Measurements from ENCODE around the gene GLO1.

Gene GLO1

DNA sequence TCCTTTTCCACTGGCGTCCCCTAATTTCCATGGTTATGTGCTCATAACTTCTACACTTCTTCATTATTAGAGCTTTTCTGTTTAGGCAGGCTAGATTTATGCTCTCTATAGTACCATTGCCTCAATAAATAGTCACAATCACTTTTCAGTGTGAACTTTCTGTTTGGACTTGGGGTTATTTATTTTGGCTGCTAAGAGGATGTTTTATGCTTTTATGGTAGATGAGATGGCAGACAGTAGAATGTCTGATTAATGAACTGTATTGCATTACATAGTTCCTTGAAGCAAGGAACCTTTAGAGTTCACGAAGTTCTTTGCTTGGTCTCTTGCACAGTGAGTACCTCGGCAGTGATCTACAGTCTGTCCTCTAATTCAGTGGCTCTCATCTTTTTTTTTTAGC is 19.1 kb upstream of the GLO1 start:
- H3K4me3 ChIP-seq (ENCODE audit: low read length): no peak overlapping the region
- TF ChIP-seq, protein P1, sequence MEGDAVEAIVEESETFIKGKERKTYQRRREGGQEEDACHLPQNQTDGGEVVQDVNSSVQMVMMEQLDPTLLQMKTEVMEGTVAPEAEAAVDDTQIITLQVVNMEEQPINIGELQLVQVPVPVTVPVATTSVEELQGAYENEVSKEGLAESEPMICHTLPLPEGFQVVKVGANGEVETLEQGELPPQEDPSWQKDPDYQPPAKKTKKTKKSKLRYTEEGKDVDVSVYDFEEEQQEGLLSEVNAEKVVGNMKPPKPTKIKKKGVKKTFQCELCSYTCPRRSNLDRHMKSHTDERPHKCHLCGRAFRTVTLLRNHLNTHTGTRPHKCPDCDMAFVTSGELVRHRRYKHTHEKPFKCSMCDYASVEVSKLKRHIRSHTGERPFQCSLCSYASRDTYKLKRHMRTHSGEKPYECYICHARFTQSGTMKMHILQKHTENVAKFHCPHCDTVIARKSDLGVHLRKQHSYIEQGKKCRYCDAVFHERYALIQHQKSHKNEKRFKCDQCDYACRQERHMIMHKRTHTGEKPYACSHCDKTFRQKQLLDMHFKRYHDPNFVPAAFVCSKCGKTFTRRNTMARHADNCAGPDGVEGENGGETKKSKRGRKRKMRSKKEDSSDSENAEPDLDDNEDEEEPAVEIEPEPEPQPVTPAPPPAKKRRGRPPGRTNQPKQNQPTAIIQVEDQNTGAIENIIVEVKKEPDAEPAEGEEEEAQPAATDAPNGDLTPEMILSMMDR (conservative IDR thresholded peaks at IDR 0.05; ENCODE audit: low read length): no peak

DNA sequence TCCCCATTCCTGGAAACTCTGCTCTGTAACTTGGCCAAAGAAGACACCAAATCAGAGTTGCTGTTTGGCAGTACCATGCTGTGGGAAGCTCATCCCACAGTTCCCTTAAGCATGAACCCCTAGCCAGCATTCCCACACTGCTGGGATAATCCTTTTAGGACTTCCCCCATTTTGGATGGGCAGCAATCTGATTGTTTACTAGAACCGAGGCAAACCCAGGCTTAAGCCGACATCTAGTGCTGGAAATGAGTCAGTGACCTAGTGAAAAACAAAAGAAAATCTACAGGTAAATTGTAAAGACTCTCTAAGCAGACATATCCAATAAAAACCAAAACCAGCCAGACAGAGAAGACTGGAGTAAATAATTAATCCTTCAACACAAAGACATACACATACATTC is 17.4 kb upstream of the GLO1 start:
- no peak overlapping the region for H3K4me3 ChIP-seq (ENCODE audit: low read length)
- DNase-seq (ENCODE audit: low read depth): no peak
- TF ChIP-seq, protein P1 (conservative IDR thresholded peaks at IDR 0.05; ENCODE audit: low read length): no peak

More for the DNA sequence above, 19.1 kb upstream of the GLO1 start:
- DNase-seq (ENCODE audit: low read depth): no peak

DNA sequence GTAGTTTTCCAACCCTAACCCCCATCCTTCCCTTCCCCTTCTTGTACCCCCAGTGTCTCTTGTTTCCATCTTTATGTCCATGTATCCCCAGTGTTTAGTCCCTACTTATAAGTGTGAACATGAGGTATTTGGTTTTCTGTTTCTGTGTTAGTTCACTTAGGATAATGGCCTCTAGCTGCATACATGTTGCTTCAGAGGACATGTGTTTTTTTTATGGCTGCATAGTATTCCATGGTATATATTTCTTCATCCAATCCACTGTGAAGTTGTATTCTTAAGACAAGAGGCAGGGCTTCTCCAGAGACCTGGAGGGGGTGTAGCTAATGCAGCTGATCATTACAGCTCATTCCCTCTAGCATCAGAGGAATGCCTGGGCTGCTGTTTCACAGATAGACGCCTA is 16.4 kb upstream of the GLO1 start:
- TF ChIP-seq, protein P1 (conservative IDR thresholded peaks at IDR 0.05; ENCODE audit: low read length): no peak

DNA sequence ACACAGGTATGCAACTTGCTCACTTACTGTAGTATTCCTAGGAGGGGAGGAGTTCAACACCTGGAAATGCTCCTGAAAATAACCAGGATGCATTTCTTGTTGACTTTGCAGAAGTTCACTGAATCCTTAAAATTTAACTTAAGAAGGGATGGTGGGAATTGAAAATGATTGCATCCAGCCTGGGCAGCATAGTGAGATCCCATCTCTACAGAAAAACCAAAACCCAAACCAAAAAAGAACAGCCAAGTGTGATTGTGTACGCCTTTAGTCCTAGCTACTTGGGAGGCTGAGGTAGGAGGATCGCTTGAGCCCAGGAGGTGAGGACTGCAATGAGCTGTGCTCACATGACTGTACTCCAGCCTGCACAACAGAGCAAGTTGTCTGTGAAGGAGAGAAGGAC is 13.9 kb upstream of the GLO1 start:
- no peak for DNase-seq (ENCODE audit: low read depth)
- TF ChIP-seq, protein P1 (conservative IDR thresholded peaks at IDR 0.05; ENCODE audit: low read length): no peak
- H3K4me3 ChIP-seq (ENCODE audit: low read length): no peak overlapping the region

More for the DNA sequence above, 16.4 kb upstream of the GLO1 start:
- no peak overlapping the region for H3K4me3 ChIP-seq (ENCODE audit: low read length)
- no peak for DNase-seq (ENCODE audit: low read depth)

DNA sequence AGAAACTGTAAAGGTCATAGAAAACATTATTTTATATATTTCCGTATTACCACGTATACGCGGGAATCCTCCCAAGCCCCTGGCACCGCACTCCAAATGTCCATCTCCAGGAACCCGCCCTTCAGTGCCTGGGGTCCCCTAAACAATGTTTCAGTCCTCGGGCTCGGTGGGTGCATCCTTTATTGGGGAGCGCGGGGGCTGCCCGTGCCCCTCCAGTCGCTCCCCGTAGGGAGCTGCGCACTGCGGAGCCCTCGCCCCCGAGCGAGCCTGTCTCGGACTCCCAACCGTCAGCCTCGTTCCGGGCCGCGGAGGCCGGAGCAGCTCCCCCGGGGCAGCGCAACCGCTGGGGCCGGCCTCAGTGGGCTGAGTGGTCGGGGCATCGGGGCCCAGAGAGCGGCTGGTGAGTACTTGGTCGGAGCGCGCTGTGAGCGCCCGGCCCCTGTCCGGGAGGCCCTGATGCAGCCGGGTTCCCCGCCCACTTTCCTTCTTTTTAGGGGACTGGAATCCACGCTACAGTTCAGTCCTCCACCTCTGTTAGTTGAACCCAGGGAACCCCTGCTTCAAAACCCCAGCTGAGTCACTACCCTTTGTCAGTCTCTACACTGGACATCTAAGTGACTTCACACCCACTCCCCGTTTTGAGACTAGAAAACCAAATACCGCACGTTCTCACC is 12.2 kb upstream of the GLO1 start, which contains the start of gene DNAH8:
TSS of gene DNAH8 (plus strand) at position 296 of the 674 bp plus-strand sequence. CDS start 7,499 bp downstream, outside the sequence.
- DNase-seq (ENCODE audit: low read depth): no peak
- H3K4me3 ChIP-seq (ENCODE audit: low read length): peak within 1 kb of the TSS; percentile 22
- TF ChIP-seq, protein P1 (conservative IDR thresholded peaks at IDR 0.05; ENCODE audit: low read length): no peak

DNA sequence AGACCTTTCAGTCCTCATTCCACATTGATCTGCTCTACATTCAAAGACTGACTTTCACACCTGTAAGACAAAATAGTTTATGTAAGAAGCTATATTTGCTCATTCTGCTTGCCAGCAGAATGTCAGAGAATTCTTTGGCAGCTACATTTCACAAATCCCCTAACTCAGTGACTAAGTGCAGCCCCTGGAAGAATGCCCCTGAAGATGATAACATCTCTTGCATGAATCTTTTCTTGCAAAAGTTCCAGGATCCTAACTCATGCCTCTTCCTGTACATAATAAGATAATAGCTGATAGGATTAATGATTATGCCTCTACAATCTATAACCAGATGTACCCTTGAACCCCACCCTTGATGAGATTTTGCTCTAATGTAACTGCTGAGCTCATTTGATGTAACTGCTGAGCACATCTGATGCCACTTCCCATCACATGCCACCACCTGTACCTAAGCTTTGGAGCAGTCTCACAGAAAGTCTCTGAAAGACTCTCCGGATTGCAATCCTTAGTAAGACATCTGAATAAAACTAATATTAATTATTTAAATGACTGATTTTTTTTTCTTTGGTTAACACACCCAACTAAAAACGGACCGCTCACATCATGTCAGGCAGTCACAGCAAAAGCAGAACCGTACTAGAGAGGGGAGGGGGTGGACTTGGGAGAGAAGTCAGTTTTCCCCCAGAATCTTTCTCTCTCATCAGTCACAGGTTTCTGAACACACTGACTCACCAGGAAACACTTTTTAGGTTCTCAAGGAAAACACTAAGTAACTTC is 11.5 kb upstream of the GLO1 start:
- H3K4me3 ChIP-seq (ENCODE audit: low read length): no peak overlapping the region
- TF ChIP-seq, protein P1 (conservative IDR thresholded peaks at IDR 0.05; ENCODE audit: low read length): no peak
- DNase-seq (ENCODE audit: low read depth): no peak

DNA sequence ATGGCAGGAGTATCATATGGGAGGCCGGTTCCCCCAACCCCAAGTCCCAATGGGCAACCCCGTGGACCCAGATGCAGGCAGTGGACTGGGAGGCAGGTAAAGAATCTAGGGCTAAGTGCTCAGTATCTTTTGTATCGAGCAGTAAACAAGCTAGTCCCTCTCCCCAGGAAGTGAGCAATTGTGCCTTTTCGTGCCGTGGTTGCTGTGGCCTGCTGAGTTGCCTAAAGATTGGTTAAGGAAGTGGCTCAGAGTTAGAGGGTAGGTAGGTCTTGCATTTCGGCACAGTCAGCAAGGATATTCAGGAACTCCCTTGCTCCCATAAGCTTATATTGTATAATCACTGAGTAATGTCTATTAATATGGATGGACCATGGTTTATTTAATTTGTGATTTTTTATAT is 10.9 kb upstream of the GLO1 start:
- no peak overlapping the region for H3K4me3 ChIP-seq (ENCODE audit: low read length)
- TF ChIP-seq, protein P1 (conservative IDR thresholded peaks at IDR 0.05; ENCODE audit: low read length): no peak
- DNase-seq (ENCODE audit: low read depth): peak; percentile 3
